SK-N-SH (cell line): ENCODE data around the gene MAN2A1. TPM values are rescaled to one million over a fixed set of nuclear protein-coding genes. Genes with fewer than 3 reads are reported as not detected.

Source experiments
- CTCF ChIA-PET: fragments of 300-600, 350-600 bp; formaldehyde crosslinking; extraction: SDS; loops from one replicate; lab custom pipeline; 2021; lab: Yijun Ruan, JAX
- POLR2A ChIA-PET: fragments of 350-600 bp; sonication (Branson Sonifier 250); formaldehyde crosslinking; extraction: SDS; loops from one replicate; lab custom pipeline; 2020; ENCODE audit warnings: antibody characterized with exemption, inconsistent platforms; lab: Yijun Ruan, JAX
- DNase-seq: peaks from one replicate; pipeline ENCODE4 v3.0.0; 2012
- H2AFZ ChIP-seq: fragments of 200-600 bp; sonication (generic); 2 replicates; pipeline ENCODE4 v1.8.1; 2016; ENCODE audit warnings: antibody characterized with exemption, mild to moderate bottlenecking, low read depth
- H3F3A ChIP-seq: fragments of 200-600 bp; sonication (generic); replicated peaks from 2 replicates; pipeline ENCODE3; 2016; ENCODE audit warnings: antibody characterized with exemption, mild to moderate bottlenecking; ENCODE audit not compliant: insufficient read depth
- H3K27ac ChIP-seq, 2 experiments: fragments of 200-500 bp in 1 of 2; fragments of 200-600 bp in 1 of 2; sonication (Bioruptor generic) in 1 of 2; sonication (generic), shearing (Covaris generic) in 1 of 2; 2 replicates each; pipeline versions ENCODE4 v1.5.1 to v1.6.1; 2014 to 2016; ENCODE audit warnings: low read depth in 2 of 2, inconsistent platforms in 1 of 2, low read length in 1 of 2, mild to moderate bottlenecking in 1 of 2, mixed read lengths in 1 of 2
- H3K27me3 ChIP-seq: fragments of 200-600 bp; sonication (generic), shearing (Covaris generic); 2 replicates; pipeline ENCODE4 v1.6.1; 2016; ENCODE audit warnings: mixed run types; ENCODE audit not compliant: insufficient read depth
- H3K36me3 ChIP-seq, 2 experiments: fragments of 200-500 bp in 1 of 2; fragments of 200-600 bp in 1 of 2; sonication (Bioruptor generic) in 1 of 2; sonication (generic) in 1 of 2; replicated peaks in 1 of 2; 2 replicates each; pipeline versions ENCODE3 to v1.5.1; 2014 to 2016; ENCODE audit warnings: low read length in 1 of 2, mild to moderate bottlenecking in 1 of 2; ENCODE audit not compliant: insufficient read depth in 2 of 2, control insufficient read depth in 1 of 2
- H3K4me1 ChIP-seq, 2 experiments: fragments of 200-500 bp in 1 of 2; fragments of 200-600 bp in 1 of 2; sonication (Bioruptor generic) in 1 of 2; sonication (generic), shearing (Covaris generic) in 1 of 2; 2 replicates each; pipeline versions ENCODE4 v1.5.1 to v1.6.1; 2014 to 2016; ENCODE audit warnings: low read depth in 1 of 2, low read length in 1 of 2, mixed run types in 1 of 2; ENCODE audit not compliant: insufficient read depth in 2 of 2, control insufficient read depth in 1 of 2
- H3K4me2 ChIP-seq: fragments of 200-600 bp; sonication (generic), shearing (Covaris generic); 2 replicates; pipeline ENCODE4 v1.6.1; 2017; ENCODE audit warnings: mixed run types
- H3K4me3 ChIP-seq, 2 experiments: fragments of 200-500 bp in 1 of 2; fragments of 200-600 bp in 1 of 2; sonication (Bioruptor generic) in 1 of 2; sonication (generic), shearing (Covaris generic) in 1 of 2; 2 replicates each; pipeline versions ENCODE4 v1.5.1 to v1.8.1; 2014 to 2016; ENCODE audit warnings: low read depth in 2 of 2, inconsistent platforms in 1 of 2, low read length in 1 of 2, mild to moderate bottlenecking in 1 of 2, mixed read lengths in 1 of 2, moderate library complexity in 1 of 2
- H3K79me2 ChIP-seq: fragments of 200-600 bp; sonication (generic); 2 replicates; pipeline ENCODE4 v1.8.1; 2017; ENCODE audit warnings: mild to moderate bottlenecking; ENCODE audit not compliant: insufficient read depth
- H3K9ac ChIP-seq: fragments of 200-600 bp; sonication (generic); 2 replicates; pipeline ENCODE4 v1.6.1; 2017; ENCODE audit warnings: mixed run types
- H3K9me2 ChIP-seq: fragments of 200-600 bp; sonication (generic); 2 replicates; pipeline ENCODE4 v1.6.1; 2017; ENCODE audit warnings: mixed run types
- H3K9me3 ChIP-seq: fragments of 200-600 bp; sonication (generic); 2 replicates; pipeline ENCODE4 v1.6.1; 2017; ENCODE audit warnings: mixed run types, mild to moderate bottlenecking, moderate library complexity
- H4K20me1 ChIP-seq: fragments of 200-600 bp; sonication (generic); 2 replicates; pipeline ENCODE4 v1.6.1; 2017; ENCODE audit warnings: mild to moderate bottlenecking, mixed run types; ENCODE audit not compliant: insufficient read depth
- ELF1 ChIP-seq: IDR thresholded peaks from 2 replicates; pipeline ENCODE4 v1.4.0; 2012
- GABPA ChIP-seq: IDR thresholded peaks from 2 replicates; pipeline ENCODE4 v1.4.0; 2012; ENCODE audit warnings: low read depth, mild to moderate bottlenecking
- IRF3 ChIP-seq: fragments of 150-350 bp; IDR thresholded peaks from 2 replicates; pipeline ENCODE4 v1.6.1; 2016; ENCODE audit warnings: mild to moderate bottlenecking, low read depth, low read length
- JUND ChIP-seq: IDR thresholded peaks from 2 replicates; pipeline ENCODE4 v1.4.0; 2012
- MAX ChIP-seq: IDR thresholded peaks from 2 replicates; pipeline ENCODE4 v1.4.0; 2012; ENCODE audit warnings: low read depth
- MXI1 ChIP-seq: IDR thresholded peaks from 2 replicates; pipeline ENCODE4 v1.6.1; 2012; ENCODE audit warnings: mild to moderate bottlenecking, low read depth, low read length, improper control_type of control experiment
- NFIC ChIP-seq: IDR thresholded peaks from 2 replicates; pipeline ENCODE4 v1.4.0; 2012; ENCODE audit warnings: borderline replicate concordance
- PBX3 ChIP-seq: IDR thresholded peaks from 2 replicates; pipeline ENCODE4; 2012
- RCOR1 ChIP-seq: fragments of 150-350 bp; IDR thresholded peaks from 2 replicates; pipeline ENCODE4 v1.6.1; 2017; ENCODE audit warnings: antibody characterized with exemption, low read length
- RFX5 ChIP-seq: IDR thresholded peaks from 2 replicates; pipeline ENCODE4 v1.6.1; 2012; ENCODE audit warnings: mild to moderate bottlenecking, improper control_type of control experiment, low read length
- TCF12 ChIP-seq: IDR thresholded peaks from 2 replicates; pipeline ENCODE4 v1.4.0; 2012
- TEAD4 ChIP-seq: IDR thresholded peaks from 2 replicates; pipeline ENCODE4 v1.4.0; 2012; ENCODE audit warnings: mild to moderate bottlenecking, borderline replicate concordance; ENCODE audit not compliant: insufficient read depth
- USF1 ChIP-seq: IDR thresholded peaks from 2 replicates; pipeline ENCODE4 v1.4.0; 2012; ENCODE audit warnings: low read depth, borderline replicate concordance
- USF2 ChIP-seq: fragments of 150-350 bp; IDR thresholded peaks from 2 replicates; pipeline ENCODE4 v1.6.1; 2017; ENCODE audit warnings: antibody characterized with exemption, low read length, low read depth, borderline replicate concordance
- YY1 ChIP-seq: IDR thresholded peaks from 2 replicates; pipeline ENCODE4 v1.4.0; 2012; ENCODE audit warnings: low read depth, mild to moderate bottlenecking
- ZBTB33 ChIP-seq: IDR thresholded peaks from 2 replicates; pipeline ENCODE4 v1.4.0; 2012; ENCODE audit warnings: low read depth, borderline replicate concordance
- WGBS: methylation state at CpG from one replicate; pipeline ENCODE4 v1.1.6; 2017; ENCODE audit warnings: low lambda C conversion rate; 5-methylcytosine and 5-hydroxymethylcytosine counted together
- polyA plus RNA-seq, 3 experiments: library from polyadenylated mRNA; depleted of rRNA; stranded (reverse); fragments of >200 nt; gene quantifications; 2 replicates each; pipeline ENCODE4 v1.2.3, GENCODE V29; 2012

Gene MAN2A1
- polyA plus RNA-seq, 1 of the 3 experiments (the other 2 are of a cell fraction) = 19.7 TPM

GRCh38 chr5:109708813-109709212, 19.1 kb downstream of the MAN2A1 start:
- no peak overlapping the region for H3K4me3 ChIP-seq
- no peaks in the 10 kb centered on the region for H3K36me3 ChIP-seq
- no peak for TF ChIP-seq RCOR1
- no peak for TF ChIP-seq GABPA
- no peak for TF ChIP-seq TCF12
- no peak for TF ChIP-seq USF1
- TF ChIP-seq IRF3 = no peak
- no peak for TF ChIP-seq MXI1
- TF ChIP-seq TEAD4 = no peak
- no peak for TF ChIP-seq YY1
- TF ChIP-seq USF2 = no peak
- H3F3A ChIP-seq = peaks cover 7% of the 10 kb centered on the region
- no peaks in the 10 kb centered on the region; the same call in 1 of the 2 replicates for H4K20me1 ChIP-seq
- no peak overlapping the region for H3K27ac ChIP-seq
- no peak overlapping the region for H2AFZ ChIP-seq
- no peak overlapping the region for H3K4me2 ChIP-seq
- no peaks in the 10 kb centered on the region for H3K9me2 ChIP-seq
- H3K9me3 ChIP-seq = no peaks in the 10 kb centered on the region
- H3K27me3 ChIP-seq = no peaks in the 10 kb centered on the region
- H3K9ac ChIP-seq = no peak overlapping the region
- ChIA-PET CTCF (interaction anchor here (0.7 kb wide), 1 partner anchor 382 kb away, joined by 3 read pairs; no protein-coding TSS in a partner anchor), POLR2A (no interaction called here)
- WGBS = 94% methylated on average over 2 of the region's 2 CpGs
- DNase-seq = no peak
- H3K79me2 ChIP-seq = peaks cover 65% of the 10 kb centered on the region
- peaks cover 4 to 24% of the 10 kb centered on the region in 2 experiments; a peak in 3 of 4 replicates for H3K4me1 ChIP-seq

GRCh38 chr5:109709225-109709624, 19.5 kb downstream of the MAN2A1 start:
- H3K4me3 ChIP-seq = no peak overlapping the region
- no peaks in the 10 kb centered on the region for H3K9me2 ChIP-seq
- ChIA-PET CTCF (no interaction called here), POLR2A (no interaction called here)
- peaks cover 2 to 20% of the 10 kb centered on the region in 2 experiments; a peak in 3 of 4 replicates for H3K4me1 ChIP-seq
- H3K4me2 ChIP-seq = no peak overlapping the region
- no peaks in the 10 kb centered on the region for H3K36me3 ChIP-seq
- WGBS = 95% methylated on average over 5 of the region's 5 CpGs
- no peaks in the 10 kb centered on the region; the same call in 1 of the 2 replicates for H4K20me1 ChIP-seq
- peaks cover 7% of the 10 kb centered on the region for H3F3A ChIP-seq
- H3K9me3 ChIP-seq = no peaks in the 10 kb centered on the region
- no peak for DNase-seq
- no peak overlapping the region for H3K27ac ChIP-seq
- no peak for TF ChIP-seq ZBTB33
- TF ChIP-seq MAX = no peak
- TF ChIP-seq PBX3 = no peak
- no peak for TF ChIP-seq RFX5
- TF ChIP-seq JUND = no peak
- TF ChIP-seq NFIC = no peak
- TF ChIP-seq ELF1 = no peak
- no peak for TF ChIP-seq MXI1
- TF ChIP-seq TCF12 = no peak
- TF ChIP-seq, all 33 proteins: peak for 0
- H2AFZ ChIP-seq = no peak overlapping the region
- no peaks in the 10 kb centered on the region for H3K27me3 ChIP-seq
- no peak overlapping the region for H3K9ac ChIP-seq
- peaks cover 64% of the 10 kb centered on the region for H3K79me2 ChIP-seq
